Activated CD4-positive, alpha-beta memory T cell treated with anti-CD3 and anti-CD28 coated beads, Interleukin-2, amount 10 ng/mL, durations not matched to agents 7 days and 5 days (primary cell): ENCODE results near the gene KDM8. TPM values are rescaled to one million over a fixed set of nuclear protein-coding genes. Genes with fewer than 3 reads are reported as not detected.

Experiments
- CTCF ChIA-PET: fragments of 350-600 bp; sonication (Branson Sonifier 250); formaldehyde crosslinking; loops from one replicate; lab custom pipeline; 2021; ENCODE audit warnings: antibody characterized with exemption, inconsistent platforms; lab: Charles Lee
- POLR2A ChIA-PET: fragments of 350-600 bp; sonication (Branson Sonifier 250); formaldehyde crosslinking; loops from one replicate; lab custom pipeline; 2021; ENCODE audit warnings: antibody characterized with exemption; lab: Charles Lee
- DNase-seq: peaks from one replicate; pipeline ENCODE4 v3.0.0-alpha.2; 2020
- H3K27ac Mint-ChIP-seq: one replicate; pipeline ENCODE4 v1.8.0; 2021; ENCODE audit warnings: mild to moderate bottlenecking, mixed read lengths
- H3K27me3 Mint-ChIP-seq: one replicate; pipeline ENCODE4 v1.8.0; 2021; ENCODE audit warnings: mixed read lengths
- H3K36me3 Mint-ChIP-seq: one replicate; pipeline ENCODE4 v1.8.0; 2021; ENCODE audit warnings: low read depth, mixed read lengths
- H3K4me1 Mint-ChIP-seq: one replicate; pipeline ENCODE4 v1.8.0; 2021; ENCODE audit warnings: mixed read lengths
- H3K4me3 Mint-ChIP-seq: one replicate; pipeline ENCODE4 v1.8.0; 2021; ENCODE audit warnings: mild to moderate bottlenecking, mixed read lengths
- H3K9me3 Mint-ChIP-seq: one replicate; pipeline ENCODE4 v1.8.0; 2021; ENCODE audit warnings: mixed read lengths
- total RNA-seq, 2 experiments: library from RNA; stranded (reverse); gene quantifications; one replicate each; pipeline ENCODE4 v1.2.3, GENCODE V29; 2021

KDM8 gene
- total RNA-seq, 2 experiments from 2014 or later, result 12.7 to 14.3 TPM

DNA sequence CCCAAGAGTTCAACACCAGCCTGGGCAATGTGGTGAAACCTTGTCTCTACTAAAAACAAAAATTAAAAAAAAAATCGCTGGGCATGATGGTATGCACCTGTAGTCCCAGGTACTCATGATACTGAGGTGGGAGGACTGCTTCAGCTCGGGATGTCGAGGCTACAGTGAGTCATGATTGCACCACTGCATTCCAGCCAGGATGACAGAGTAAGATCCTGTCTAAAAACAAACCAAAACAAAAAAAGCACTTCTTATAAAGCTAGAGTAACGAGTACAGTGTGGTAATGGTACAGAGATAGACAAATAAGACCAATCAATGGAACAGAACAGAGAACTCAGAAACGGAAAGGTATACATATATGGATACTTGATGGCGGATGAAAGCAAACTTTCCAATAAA is 60.8 kb downstream of the KDM8 start:
- DNase-seq, result no peak
- Mint-ChIP-seq H3K4me1 (peaks cover 52% of the 10 kb centered on the region), H3K9me3 (no peaks in the 10 kb centered on the region), H3K27ac (no peak overlapping the region), H3K4me3 (no peak overlapping the region), H3K36me3 (peaks cover 53% of the 10 kb centered on the region), H3K27me3 (no peaks in the 10 kb centered on the region)
- POLR2A ChIA-PET, result interaction anchor here (1.2 to 1.6 kb wide), 2 partner anchors 25 to 29 kb away, joined by 3 to 4 read pairs; no protein-coding TSS in a partner anchor
- CTCF ChIA-PET, result no interaction called here

DNA sequence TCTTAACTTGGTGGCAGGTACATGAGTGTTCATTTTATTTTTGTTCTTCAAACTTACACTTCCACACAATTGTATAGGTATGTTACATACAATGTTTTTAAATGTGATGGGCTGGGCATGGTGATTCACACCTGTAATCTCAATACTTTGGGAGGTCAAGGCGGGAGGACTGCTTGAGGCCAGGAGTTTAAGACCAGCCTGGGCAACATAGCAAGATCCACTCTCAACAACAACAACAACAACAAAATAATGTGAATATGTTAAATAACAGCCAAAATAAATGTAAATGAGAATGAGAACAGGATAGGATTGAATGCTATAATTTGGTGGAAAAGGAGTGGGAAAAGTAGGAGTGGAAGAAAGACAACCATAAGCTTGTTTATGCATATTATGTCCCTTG is 62.7 kb downstream of the KDM8 start:
- POLR2A ChIA-PET, result no interaction called here
- Mint-ChIP-seq H3K36me3 (peaks cover 46% of the 10 kb centered on the region), H3K9me3 (no peaks in the 10 kb centered on the region), H3K4me3 (no peak overlapping the region), H3K27me3 (no peaks in the 10 kb centered on the region), H3K27ac (no peak overlapping the region), H3K4me1 (peaks cover 65% of the 10 kb centered on the region)
- CTCF ChIA-PET, result no interaction called here
- DNase-seq, result no peak

DNA sequence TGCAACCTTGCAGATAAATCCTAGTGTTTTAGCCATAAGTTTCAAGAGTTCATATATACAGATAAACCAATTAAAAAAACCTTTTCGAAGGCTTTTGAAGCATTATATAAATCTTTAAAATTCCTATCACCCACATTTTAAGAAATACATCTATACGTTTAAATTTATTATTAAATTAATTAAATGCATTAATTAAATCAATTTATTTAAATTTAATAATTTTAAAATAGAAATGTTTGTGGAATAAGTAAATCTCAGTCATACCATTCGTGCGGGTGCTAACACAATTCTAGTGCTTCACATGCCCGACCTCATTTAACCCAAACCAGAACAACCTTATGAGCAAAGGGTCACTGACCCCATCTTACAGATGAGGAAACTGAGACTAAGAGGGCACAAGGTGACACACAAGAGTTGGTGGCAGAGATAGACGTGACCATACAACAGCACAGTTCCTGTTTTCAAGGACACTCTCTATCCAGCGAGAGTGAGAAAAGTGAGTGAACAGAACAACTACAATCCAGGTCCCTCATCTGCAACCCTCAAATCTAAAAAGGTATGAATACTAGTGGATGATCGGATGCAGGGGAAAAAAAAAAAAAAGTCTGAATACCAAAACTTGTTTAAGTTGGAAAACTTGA is 63.8 kb downstream of the KDM8 start:
- CTCF ChIA-PET, result interaction anchor here (1.2 kb wide), 1 partner anchor 32 kb away, joined by 3 read pairs; no protein-coding TSS in a partner anchor
- no peak for DNase-seq
- peaks cover 68% of the 10 kb centered on the region for H3K4me1 Mint-ChIP-seq

DNA sequence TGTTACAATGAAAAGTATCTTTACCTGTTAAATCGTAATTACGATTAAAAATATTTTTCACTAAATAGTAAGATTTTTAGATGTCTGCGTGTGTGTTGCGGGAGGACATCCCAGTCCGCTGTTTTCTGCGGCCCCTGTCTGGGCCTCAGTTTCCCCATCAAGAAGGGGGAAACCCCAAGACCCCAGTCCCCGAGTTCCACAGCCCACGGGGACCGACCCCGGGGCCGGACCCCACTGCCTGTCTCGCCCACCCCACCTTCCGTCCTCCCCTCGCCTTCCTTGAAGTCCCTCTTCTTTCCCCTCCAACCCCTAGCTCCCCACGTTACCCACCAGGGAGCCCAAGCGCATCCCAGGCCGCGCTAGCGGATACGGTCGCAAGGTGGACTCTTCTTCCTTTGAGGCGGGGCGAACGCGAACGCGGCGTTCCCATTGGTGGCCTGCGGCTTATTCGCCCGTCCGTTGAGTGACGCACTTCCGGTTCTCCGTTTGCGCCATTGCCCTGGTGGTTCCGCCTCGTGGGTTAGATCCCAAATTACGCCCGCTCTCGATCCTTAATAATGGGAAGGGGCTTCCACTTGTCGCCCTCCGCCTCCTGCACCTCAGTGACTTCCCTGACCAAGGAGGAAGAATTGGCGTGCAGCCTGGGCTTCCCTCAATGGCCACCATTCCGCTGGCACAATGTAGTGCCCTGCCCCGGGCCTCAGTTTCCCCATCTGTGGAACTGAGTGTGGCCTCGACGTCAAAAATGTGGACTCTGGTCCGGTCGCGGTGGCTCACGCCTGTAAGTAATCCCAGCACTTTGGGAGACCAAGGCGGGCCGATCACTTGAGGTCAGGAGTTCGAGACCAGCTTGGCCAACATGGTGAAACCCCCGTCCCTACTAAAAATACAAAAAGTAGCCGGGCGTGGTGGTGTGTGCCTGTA is 65.3 kb downstream of the KDM8 start, which contains the start of gene NSMCE1:
TSS of gene NSMCE1 (minus strand) at position 397 of the 924 bp plus-strand sequence. CDS start 11,202 bp downstream, outside the sequence.
- Mint-ChIP-seq H3K4me3 (peak within 1 kb of the TSS; percentile 98), H3K36me3 (peaks cover 32% of the 10 kb centered on the region), H3K27me3 (no peaks in the 10 kb centered on the region), H3K4me1 (peaks cover 65% of the 10 kb centered on the region), H3K9me3 (no peaks in the 10 kb centered on the region), H3K27ac (peak within 1 kb of the TSS; percentile 90)
- DNase-seq, result peak; percentile 97
- ChIA-PET POLR2A (interaction anchor here (1.0 to 10.7 kb wide), 10 partner anchors 13 to 99 kb away, joined by 3 to 243 read pairs (median 6); no protein-coding TSS in a partner anchor), CTCF (interaction anchor here (1.0 to 7.9 kb wide), 3 partner anchors 33 to 50 kb away, joined by 3 to 74 read pairs (median 3); no protein-coding TSS in a partner anchor)

More for the DNA sequence above, 63.8 kb downstream of the KDM8 start:
- POLR2A ChIA-PET, result interaction anchor here (1.9 to 10.7 kb wide), 3 partner anchors 27 to 93 kb away, joined by 5 to 243 read pairs (median 223); no protein-coding TSS in a partner anchor
- H3K27ac Mint-ChIP-seq, result no peak overlapping the region
- peaks cover 46% of the 10 kb centered on the region for H3K36me3 Mint-ChIP-seq
- H3K4me3 Mint-ChIP-seq, result peak overlapping the region; percentile 98
- H3K27me3 Mint-ChIP-seq, result no peaks in the 10 kb centered on the region
- H3K9me3 Mint-ChIP-seq, result no peaks in the 10 kb centered on the region

DNA sequence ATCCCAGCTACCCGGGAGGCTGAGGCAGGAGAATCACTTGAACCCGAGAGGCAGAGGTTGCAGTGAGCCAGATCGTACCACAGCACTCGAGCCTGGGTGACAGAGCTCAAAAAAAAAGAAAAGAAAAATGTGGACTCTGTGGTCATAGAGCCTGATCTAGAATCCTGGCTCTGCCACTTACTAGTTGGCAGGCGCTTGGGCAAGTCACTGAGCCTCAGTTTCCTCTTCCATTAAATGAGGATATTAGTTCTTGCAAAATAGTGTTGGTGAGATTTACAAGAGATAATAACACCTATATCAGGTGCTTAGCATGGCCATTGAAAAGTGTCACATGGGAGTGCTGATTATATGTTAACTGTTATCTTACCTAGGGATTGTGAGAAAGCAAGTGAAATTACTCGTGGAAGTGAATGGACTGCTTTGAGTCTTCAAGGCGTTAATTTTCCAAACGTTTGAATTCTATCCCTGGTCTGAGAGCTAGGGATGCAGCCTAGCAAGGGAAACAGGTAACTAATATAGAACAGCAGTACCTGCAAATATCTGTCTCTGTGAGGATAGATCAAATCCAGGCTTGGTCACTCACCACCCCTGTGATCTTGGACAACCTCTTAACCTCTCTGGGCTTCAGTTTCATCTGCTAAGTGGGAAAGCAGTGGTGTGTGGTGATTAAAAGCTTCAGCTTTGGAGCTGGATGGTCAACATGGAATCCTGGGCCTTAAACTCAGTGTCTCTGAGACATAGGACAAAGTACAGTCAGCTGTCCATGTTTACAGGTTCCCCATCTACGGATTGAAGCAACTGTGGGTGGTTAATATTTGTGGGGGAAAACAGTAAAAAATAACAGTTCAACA is 66.2 kb downstream of the KDM8 start:
- H3K9me3 Mint-ChIP-seq, result no peaks in the 10 kb centered on the region
- CTCF ChIA-PET, result interaction anchor here (0.8 to 7.9 kb wide), 4 partner anchors 34 to 49 kb away, joined by 3 to 74 read pairs (median 4); no protein-coding TSS in a partner anchor
- peak overlapping the region; percentile 90 for H3K27ac Mint-ChIP-seq
- DNase-seq, result no peak
- peak overlapping the region; percentile 98 for H3K4me3 Mint-ChIP-seq
- peaks cover 25% of the 10 kb centered on the region for H3K36me3 Mint-ChIP-seq
- H3K27me3 Mint-ChIP-seq, result no peaks in the 10 kb centered on the region
- POLR2A ChIA-PET, result interaction anchor here (1.5 to 10.7 kb wide), 11 partner anchors 12 to 98 kb away, joined by 3 to 243 read pairs (median 7); partner anchors contain the start of gene KDM8
- H3K4me1 Mint-ChIP-seq, result peaks cover 73% of the 10 kb centered on the region

DNA sequence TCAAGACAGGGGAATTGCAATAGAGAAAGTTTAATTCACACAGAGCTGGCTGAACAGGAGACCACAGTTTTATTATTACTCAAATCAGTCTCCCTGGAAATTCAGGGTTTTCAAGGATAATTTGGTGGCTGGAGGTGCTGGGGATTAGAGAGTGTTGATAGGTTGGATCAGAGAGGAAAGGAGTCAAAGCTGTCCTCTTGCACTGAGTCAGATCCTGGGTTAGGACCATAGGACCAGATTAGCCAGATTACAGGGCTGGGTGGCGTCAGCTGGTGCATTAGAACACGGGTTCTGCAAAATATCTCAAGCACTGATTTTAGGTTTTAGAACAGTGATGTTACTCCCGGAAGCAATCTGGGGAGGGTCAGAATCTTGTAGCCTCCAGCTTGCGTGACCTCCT is 67.0 kb downstream of the KDM8 start:
- Mint-ChIP-seq H3K27me3 (no peaks in the 10 kb centered on the region), H3K9me3 (no peaks in the 10 kb centered on the region), H3K27ac (no peak overlapping the region), H3K4me3 (no peak overlapping the region), H3K36me3 (peaks cover 21% of the 10 kb centered on the region), H3K4me1 (peaks cover 71% of the 10 kb centered on the region)
- ChIA-PET CTCF (interaction anchor here (0.8 to 7.9 kb wide), 4 partner anchors 35 to 91 kb away, joined by 3 to 74 read pairs (median 4); no protein-coding TSS in a partner anchor), POLR2A (interaction anchor here (0.9 to 10.7 kb wide), 9 partner anchors 12 to 67 kb away, joined by 3 to 243 read pairs (median 4); partner anchors contain the start of gene KDM8)
- no peak for DNase-seq

Other genes with a start within 250 kb of the KDM8 start
- gene C16orf82, start 136.6 kb upstream of the KDM8 start, total RNA-seq, result not detected
- gene NSMCE1, start 65.2 kb downstream of the KDM8 start, total RNA-seq, result 100 to 1,000 TPM; 100 to 106 TPM
- gene IL4R, start 110.4 kb downstream of the KDM8 start, total RNA-seq, result 100 to 1,000 TPM; 257 to 268 TPM
- 10 to 100 TPM; 29.2 to 29.5 TPM for gene IL21R, start 198.6 kb downstream of the KDM8 start, total RNA-seq